IPS-NIHi11 (cell line): ENCODE data around the gene SSBP3.
A peak's percentile ranks its signal among the peaks of the same experiment; 100 is the strongest.

Experiments
- DNase-seq: peaks from one replicate; pipeline ENCODE4 v3.0.0; 2012; ENCODE audit warnings: mixed read lengths, low spot score

The SSBP3 gene

GRCh38 chr1:54265659-54266058, 140.5 kb downstream of the SSBP3 start:
- no peak for DNase-seq

DNA sequence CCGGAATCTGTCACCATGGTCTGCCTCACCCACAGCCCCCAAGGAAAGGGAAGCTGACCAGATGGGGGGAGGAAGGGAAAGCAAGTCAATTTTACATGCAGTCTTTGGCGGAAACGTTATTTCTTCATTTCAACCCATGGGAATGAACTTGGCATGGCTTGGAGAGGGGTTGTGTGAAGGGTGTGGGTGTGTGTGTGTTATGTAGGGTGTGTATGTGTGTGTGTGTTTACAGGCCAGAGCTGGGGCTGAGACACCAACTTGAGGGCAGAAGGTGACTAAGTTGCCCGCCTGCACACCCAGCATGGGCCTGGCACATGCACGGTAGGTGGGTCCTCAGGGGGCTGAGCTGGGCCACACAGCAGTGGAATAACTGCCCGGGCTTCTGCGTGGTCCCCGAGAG, 141.1 kb downstream of the SSBP3 start:
- no peak for DNase-seq

DNA sequence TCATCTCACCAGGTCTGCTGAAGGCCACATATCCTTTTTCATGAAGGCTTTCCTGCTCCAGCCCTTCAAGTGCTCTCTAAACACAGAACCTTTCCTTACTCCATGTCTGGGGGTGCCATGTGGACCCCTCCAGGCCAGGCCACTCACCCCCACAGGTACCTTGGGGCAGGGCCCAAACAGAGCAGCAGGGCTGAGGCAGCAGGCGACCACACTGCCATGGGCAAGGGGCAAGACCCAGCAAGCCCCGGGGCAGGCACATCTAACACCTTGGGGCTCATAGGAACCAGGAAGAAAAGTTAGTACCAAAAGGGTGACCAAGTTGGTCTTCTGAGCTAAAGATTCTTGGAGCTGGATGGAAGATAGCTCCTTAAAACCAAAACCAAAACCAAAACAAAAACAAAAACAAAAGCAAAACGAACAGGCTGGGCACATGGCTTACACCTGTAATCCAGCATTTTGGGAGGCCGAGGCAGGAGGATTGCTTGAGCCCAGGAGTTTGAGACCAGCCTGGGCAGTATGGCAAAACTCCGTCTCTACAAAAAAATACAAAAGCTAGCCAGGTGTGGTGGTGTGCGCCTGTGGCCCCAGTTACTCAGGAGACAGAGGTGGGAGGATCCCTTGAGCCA, 142.5 kb downstream of the SSBP3 start:
- no peak for DNase-seq

DNA sequence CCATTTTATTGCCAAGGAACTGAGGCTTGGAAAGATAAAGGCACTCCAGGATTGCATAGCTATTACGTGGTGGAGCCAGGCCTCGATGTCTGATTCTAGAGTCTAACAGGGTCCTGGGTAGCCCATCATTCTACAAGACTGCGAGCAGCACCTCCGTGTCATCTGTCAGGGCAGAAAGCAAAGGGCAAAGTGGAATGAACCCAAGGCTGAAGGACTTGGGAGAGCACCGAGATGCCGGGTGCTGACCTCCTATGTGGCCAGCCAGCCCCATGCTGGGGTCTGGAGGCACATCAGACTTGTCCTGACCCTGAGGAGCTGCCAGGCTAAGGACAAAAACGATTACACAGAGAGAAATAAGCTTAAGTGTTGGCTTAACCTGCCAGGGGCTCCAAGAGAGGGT, 143.9 kb downstream of the SSBP3 start:
- DNase-seq: no peak

DNA sequence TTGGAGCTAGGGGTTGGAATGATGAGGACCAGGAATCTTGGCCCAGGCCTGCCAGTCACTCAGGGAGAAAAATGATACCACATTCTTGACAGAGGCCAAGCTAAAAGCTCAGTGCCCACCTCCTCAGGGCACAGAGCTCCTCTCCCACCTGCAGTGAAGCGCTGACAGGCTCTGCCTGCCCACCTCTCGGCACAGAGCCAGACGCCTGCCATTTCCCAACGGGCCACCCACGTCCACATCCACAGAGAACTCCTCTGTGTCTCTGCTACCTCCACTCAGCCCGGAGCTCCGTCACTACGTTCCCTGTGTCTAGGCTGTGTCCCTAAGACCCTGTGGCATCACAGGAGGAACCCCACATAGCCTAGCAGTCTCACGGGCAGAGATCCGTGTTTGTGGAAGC, 145.4 kb downstream of the SSBP3 start:
- no peak for DNase-seq

DNA sequence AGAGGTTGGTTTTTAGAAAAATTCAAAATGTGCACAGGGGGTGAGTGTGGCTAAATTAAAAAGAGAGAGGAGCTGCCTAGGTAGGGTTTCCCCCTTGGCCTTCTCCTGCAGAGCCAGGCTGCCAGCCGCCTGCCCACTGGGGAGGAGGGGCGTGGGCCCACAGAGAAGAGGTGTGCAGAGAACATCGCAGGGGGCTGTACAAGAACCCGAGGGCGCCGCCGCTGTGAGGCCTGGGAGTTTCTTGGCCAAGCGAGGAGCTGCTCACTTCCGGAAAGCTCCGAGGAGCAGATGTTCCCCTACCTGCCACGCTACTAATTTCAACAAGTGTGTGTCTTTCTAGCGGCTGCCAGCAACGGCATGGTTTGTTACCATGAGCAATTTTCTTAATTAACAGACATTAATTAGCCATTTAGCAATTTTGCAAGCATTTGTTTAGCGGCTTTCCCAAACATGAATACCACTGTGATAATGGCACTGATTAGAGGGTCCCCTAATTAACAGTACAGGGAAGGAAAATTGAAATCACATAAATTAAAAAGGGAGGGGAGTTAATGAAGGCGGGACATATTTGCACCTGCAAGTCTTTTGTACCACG, 146.6 kb downstream of the SSBP3 start:
- DNase-seq: no peak

GRCh38 chr1:54257876-54258275, 148.3 kb downstream of the SSBP3 start:
- no peak for DNase-seq

- DNase-seq: no peak
These were observed 148.9 kb downstream of the SSBP3 start for GRCh38 chr1:54257346-54257620.

DNA sequence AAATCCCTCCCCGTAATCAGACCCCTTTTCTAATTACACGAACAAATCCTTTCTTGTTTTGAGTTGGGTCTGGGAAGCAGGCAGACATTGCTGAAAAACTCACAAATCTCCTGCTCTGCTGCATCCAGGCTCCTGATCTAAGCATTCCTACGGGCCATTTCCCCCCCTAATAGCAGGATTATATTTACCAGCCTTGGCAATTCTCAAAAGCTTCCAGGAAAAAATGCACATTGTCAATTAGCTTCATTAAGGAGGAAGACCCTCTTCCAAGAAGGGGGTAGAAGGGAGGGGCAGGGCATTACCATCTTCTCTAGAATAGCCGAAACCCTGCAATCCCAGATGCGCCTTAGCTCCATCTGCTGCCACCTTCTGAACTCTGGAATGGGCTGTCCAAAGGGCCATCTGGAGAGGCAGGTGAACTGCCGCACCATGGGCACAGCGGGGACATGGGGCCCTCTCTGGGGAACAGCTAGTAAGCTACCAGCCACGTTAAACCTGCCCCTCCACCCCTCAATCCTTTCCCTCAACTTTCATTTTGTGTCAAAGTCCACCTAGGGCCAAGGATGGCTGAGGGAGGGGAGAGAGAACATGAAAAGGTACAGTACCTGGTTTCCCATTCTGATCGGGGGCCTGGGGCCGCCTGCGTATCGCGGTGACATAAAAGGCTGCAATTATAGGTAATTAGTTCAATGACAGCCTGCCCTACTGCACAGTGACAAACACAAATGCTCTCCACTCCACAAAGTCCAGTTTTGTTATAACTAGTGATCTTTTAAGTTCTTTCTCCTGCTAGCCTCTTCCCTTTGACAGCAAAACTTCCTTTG, 149.5 kb downstream of the SSBP3 start:
- DNase-seq: no peak

DNA sequence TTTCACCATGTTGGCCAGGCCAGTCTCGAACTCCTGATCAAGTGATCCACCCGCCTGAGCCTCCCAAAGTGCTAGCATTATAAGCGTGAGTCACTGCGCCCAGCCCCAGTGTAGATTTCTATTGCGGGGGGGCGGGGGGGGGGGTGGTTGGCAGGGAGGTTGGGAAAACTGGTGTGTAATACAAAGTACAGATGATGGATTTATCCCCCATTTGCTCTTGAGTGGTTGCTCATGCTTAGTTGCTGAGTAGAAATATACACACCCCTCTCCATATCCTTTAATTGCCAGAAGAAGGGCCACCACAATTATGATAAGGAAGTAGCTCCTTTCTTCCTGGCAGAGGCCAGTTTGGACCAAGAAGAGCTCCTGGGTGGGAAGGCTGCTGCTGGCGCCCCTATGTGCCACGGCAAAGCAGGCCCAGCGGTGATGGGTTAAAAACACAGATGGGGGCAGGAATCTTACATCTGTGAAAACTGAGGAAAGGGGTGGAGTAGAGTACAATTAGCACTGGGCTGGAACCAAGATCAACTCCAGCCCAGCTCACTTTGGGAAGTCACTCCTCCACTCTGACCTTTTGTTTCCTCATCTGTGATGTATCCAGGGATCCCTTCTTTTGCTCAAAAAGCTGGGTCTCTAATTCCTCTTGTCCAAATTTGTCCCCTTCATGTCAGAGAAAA, 151.0 kb downstream of the SSBP3 start:
- no peak for DNase-seq

- DNase-seq: no peak
These were observed 152.1 kb downstream of the SSBP3 start for GRCh38 chr1:54254055-54254454.

GRCh38 chr1:54253480-54253879, 152.7 kb downstream of the SSBP3 start:
- DNase-seq: no peak

- DNase-seq: no peak
These were observed 153.7 kb downstream of the SSBP3 start for GRCh38 chr1:54252371-54252936.

DNA sequence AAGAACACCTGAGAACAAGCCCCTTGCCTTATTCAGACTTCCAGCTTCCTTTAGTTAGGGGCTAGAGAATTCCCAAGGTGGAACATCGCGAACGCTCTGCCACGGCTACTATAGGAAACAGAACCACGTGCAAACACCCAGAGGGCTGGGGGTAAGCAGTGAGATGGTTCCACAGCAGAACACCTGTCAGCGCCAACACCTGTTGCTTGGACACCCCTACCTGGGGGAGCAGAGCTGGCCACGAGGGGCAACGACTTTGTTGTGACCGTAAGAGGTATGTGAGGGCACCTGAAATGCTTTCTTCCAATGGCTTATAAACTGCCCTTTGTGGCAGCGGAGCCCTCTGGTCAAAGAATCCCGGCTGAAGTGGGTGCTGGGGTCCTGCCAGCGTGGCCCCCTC, 155.5 kb downstream of the SSBP3 start:
- DNase-seq: no peak

GRCh38 chr1:54249819-54250435, 156.3 kb downstream of the SSBP3 start:
- DNase-seq: peak; percentile 68

DNA sequence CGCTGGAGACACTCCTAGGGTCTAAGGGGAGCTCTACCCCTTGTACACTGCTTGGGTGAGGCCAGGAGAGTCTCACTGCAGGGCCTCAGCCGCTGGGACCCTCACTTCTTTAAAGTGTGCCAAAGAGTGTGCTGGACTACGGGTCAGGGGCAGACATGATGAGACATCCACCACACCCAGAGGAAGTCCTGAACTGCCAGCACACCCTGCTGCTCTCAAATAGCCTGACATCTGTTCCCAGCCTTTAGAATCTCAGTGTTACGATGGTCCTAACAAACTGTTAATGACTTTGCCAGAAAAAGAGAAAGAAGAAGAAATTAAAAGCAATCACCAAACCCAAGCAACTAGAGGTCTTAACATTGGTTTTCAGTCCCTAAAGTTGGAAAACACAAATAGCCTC, 157.2 kb downstream of the SSBP3 start:
- no peak for DNase-seq

- DNase-seq: no peak
These were observed 158.2 kb downstream of the SSBP3 start for GRCh38 chr1:54247863-54248515.

DNA sequence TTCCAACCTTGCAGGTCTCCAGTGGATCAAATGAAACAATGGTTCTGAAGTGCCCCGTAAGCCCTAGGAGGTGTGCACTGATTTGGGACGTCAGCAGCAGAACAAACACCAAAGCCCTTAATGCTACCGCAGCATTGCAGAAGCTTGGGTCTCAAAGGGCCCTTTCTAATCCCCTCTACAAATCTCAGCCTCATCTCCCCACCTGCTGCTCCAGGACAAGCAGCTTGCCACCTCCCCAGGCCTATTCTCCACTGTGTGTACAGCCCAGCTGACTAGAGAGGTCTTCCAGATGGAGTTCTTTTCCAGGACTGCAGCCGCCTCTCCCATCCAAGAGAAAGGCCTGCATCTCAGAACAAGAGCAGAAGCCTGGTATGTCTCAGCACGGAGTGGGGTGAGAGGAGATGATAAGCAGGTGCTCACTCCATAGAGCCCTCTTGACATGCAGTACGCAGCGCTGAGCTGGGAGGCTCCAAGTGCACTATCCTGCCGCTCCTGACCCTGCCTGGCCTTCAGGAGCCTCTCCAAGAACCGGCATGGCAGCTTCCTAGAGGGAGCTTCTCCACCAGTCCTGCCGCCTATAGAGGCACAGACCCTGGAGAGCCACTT, 160.0 kb downstream of the SSBP3 start:
- no peak for DNase-seq

- no peak for DNase-seq
These were observed 160.7 kb downstream of the SSBP3 start for GRCh38 chr1:54245501-54245900.

GRCh38 chr1:54244655-54245054, 161.5 kb downstream of the SSBP3 start:
- DNase-seq: no peak

DNA sequence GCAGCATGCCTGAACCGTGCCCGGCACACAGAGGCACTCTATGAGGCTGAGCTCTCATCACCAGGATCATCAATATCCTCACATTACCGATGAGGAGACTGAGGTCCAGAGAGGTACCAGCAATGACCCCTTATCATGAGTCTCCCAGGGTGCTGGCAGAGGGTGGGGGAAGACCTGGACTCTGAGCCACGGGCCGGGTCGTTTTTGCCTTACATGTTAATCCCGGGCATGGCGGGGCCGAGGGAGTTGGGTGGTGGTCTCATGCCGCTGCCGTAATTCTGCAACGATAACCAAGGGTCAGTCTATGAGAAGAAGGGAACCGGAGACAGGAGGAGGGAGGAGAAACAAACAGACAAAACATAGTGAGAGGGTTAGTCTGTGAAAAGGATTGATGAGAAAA, 163.2 kb downstream of the SSBP3 start:
- no peak for DNase-seq
